HG03439 (cell line): Measurements from ENCODE around the gene GMEB2.
"Not testable (repeated sequence)": the region's sequence is repeated elsewhere in the genome, so short reads cannot be mapped to it uniquely, and the experiment has no call there.

ENCODE experiments used
- ATAC-seq: cut with Tn5 transposase; IDR thresholded peaks from one replicate; pipeline ENCODE4 v1.9.1; 2021; ENCODE audit warnings: mild to moderate bottlenecking, moderate library complexity; ENCODE audit not compliant: unreplicated experiment

GMEB2 gene

GRCh38 chr20:63562461-63563224 lies 64.3 kb downstream of the GMEB2 start:
- ATAC-seq = no peak

GRCh38 chr20:63561624-63562396 lies 65.1 kb downstream of the GMEB2 start:
- ATAC-seq = no peak

GRCh38 chr20:63560856-63561609 lies 65.9 kb downstream of the GMEB2 start:
- ATAC-seq = no peak

- no peak for ATAC-seq
Measured at GRCh38 chr20:63560333-63560805, 66.5 kb downstream of the GMEB2 start.

- ATAC-seq = not testable (repeated sequence)
Measured at GRCh38 chr20:63559485-63560332, 67.2 kb downstream of the GMEB2 start.

- no peak for ATAC-seq
Measured at GRCh38 chr20:63558804-63559484, 68.0 kb downstream of the GMEB2 start.

GRCh38 chr20:63557481-63557891 lies 69.4 kb downstream of the GMEB2 start:
- no peak for ATAC-seq

- no peak for ATAC-seq
Measured at GRCh38 chr20:63556873-63557478, 69.9 kb downstream of the GMEB2 start.

GRCh38 chr20:63555661-63556381 lies 71.1 kb downstream of the GMEB2 start:
- no peak for ATAC-seq

GRCh38 chr20:63554361-63555278 lies 72.3 kb downstream of the GMEB2 start:
- no peak for ATAC-seq

GRCh38 chr20:63553933-63554290 lies 73.0 kb downstream of the GMEB2 start, which contains the start of gene FNDC11:
Gene FNDC11, plus strand, starts transcription at chr20:63554159. Its CDS starts 1,505 bp downstream, at chr20:63555664.
- no peak for ATAC-seq

- ATAC-seq = peak; percentile 40
Measured at GRCh38 chr20:63553251-63553932, 73.5 kb downstream of the GMEB2 start.

GRCh38 chr20:63552481-63553249 lies 74.2 kb downstream of the GMEB2 start:
- ATAC-seq = peak; percentile 17

- no peak for ATAC-seq
Measured at GRCh38 chr20:63551068-63551467, 75.8 kb downstream of the GMEB2 start.

GRCh38 chr20:63549679-63550282 lies 77.1 kb downstream of the GMEB2 start:
- ATAC-seq = no peak

- ATAC-seq = no peak
Measured at GRCh38 chr20:63549019-63549418, 77.9 kb downstream of the GMEB2 start.
